ENCODE results near the gene NBL1.

NBL1 gene

DNA sequence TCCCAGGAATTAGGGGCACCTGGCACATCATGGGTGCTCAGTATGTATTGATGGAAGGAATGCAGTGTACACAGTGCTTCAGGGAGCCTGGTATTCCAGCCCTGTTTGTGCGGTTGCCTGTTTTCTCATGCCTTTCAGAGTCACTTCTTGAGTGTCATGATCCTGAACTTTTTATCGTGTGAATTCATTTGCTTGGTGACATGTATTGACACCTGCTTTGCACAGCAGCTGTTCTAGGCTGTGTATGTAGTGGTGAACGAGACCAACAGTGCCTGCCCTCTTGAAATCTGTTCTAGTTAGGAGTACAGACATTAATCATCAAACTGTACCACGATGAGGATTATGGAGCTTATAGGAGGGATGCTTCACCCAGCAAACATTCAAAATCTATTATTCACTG is 26.7 kb downstream of the NBL1 start:
- DNase-seq (ENCODE audit: low spot score), result no peak

- no peak for DNase-seq (ENCODE audit: low spot score)
Observed at GRCh38 chr1:19672237-19672636, 28.1 kb downstream of the NBL1 start.

- no peak for DNase-seq (ENCODE audit: low spot score)
Observed at GRCh38 chr1:19675797-19676196, 31.7 kb downstream of the NBL1 start.

GRCh38 chr1:19676438-19676922 is 32.4 kb downstream of the NBL1 start:
- peak; percentile 82 for DNase-seq (ENCODE audit: low spot score)

GRCh38 chr1:19678493-19678892 is 34.4 kb downstream of the NBL1 start:
- DNase-seq (ENCODE audit: low spot score), result no peak

DNA sequence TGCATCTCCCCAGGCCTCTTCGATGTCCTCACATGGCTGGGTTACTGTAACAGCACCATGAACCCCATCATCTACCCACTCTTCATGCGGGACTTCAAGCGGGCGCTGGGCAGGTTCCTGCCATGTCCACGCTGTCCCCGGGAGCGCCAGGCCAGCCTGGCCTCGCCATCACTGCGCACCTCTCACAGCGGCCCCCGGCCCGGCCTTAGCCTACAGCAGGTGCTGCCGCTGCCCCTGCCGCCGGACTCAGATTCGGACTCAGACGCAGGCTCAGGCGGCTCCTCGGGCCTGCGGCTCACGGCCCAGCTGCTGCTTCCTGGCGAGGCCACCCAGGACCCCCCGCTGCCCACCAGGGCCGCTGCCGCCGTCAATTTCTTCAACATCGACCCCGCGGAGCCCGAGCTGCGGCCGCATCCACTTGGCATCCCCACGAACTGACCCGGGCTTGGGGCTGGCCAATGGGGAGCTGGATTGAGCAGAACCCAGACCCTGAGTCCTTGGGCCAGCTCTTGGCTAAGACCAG is 34.9 kb downstream of the NBL1 start:
- no peak for DNase-seq (ENCODE audit: low spot score)

- no peak for DNase-seq (ENCODE audit: low spot score)
Observed at GRCh38 chr1:19679691-19680090, 35.6 kb downstream of the NBL1 start.

DNA sequence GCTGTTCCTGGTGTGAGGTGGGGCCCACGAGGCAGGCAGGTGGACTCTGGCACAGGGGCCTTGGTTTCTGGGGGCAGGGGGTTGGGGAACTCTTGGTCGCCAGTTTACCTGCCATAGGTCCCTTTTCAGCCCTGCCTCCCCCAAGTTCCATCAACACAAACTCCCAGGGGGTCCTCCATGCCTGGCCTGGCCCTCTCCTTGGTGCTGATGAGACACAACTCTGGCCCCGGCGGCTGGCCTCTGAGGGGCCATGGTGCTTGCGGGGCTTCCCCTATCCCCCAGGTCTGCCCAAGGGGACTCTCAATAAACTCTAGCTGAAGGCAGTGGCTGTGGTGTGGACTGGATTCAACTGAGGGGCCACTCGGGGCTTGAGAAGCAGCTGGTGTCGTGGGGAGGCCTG is 36.5 kb downstream of the NBL1 start:
- DNase-seq (ENCODE audit: low spot score), result no peak

DNA sequence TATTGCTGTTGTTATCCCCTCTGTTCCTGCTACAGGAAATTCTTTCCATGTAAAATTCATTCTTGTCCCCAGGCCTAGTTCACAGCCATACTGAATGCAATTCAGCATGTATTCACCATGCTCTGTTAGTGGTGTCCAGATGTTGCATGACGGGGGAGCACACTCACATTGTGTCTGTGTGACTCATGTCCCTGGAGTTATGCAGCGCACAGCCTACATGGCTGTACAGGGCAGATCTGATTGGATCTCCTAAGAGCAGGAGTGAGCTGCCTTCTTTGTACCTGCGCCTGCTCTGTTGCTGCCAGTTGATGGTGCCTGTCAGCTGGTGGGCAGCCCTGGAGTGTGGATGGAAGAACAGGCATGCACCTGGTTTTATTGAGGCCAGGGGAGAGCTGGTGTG is 38.1 kb downstream of the NBL1 start:
- no peak for DNase-seq (ENCODE audit: low spot score)

- no peak for DNase-seq (ENCODE audit: low spot score)
Observed at GRCh38 chr1:19682901-19683300, 38.8 kb downstream of the NBL1 start.

DNA sequence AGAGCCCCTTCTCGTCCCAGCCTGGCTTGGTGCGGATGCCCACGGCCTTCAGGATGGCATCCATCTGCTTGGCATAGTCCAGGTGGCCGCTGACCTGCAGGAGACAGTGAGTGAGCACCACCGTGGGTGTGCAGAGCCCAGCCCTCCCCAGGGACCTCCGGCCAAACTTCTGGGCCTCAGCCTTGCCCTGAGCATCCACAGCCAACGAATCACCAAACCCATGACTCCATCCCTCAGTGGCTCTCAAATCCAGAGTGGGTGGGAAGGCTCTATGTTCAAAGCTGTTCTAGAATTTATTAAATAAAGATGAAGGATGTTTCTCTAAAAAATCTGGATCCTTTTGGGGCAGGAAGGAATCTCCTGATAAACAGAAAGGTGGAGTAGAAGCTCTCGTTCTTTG is 39.2 kb downstream of the NBL1 start:
- DNase-seq (ENCODE audit: low spot score), result no peak

GRCh38 chr1:19684677-19685076 is 40.6 kb downstream of the NBL1 start:
- no peak for DNase-seq (ENCODE audit: low spot score)

DNA sequence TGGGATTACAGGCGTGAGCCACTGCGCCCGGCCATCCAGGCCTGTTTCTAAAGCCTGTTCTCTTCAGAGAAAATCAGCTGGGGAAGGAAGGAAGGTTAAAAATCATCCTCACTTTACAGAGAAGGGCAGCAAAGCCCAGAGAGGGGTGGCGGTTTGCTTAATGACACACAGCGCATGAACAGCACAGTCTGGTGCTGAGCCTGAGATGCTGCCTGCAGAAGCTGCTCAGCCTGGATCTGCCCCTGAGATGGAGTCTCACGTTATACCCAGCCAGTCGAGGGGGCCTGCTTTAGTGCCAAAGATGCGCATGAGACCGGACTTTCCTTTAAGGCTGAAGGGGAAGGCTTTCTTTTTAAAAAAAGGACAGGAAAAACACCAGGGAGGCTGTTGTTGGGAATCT is 41.9 kb downstream of the NBL1 start:
- no peak for DNase-seq (ENCODE audit: low spot score)

DNA sequence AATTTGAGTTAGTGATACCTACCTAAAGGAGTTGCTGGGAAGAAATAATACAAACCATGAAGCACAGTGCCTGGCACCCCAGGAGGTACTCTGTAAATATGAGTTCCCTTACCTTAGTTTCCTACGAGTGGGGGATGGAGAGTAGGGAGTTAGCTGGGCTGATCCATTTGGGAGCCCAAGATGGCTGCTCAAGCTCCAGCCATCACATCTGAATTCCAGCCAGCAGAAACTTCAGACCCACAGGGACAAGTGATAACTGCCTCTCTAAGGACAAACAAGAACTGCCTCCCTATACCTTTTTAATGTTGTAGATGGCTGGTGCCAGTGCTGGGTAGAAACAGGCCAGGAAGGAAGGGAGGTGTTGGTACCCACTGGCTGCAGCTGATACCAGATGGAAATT is 43.3 kb downstream of the NBL1 start:
- DNase-seq (ENCODE audit: low spot score), result no peak

DNA sequence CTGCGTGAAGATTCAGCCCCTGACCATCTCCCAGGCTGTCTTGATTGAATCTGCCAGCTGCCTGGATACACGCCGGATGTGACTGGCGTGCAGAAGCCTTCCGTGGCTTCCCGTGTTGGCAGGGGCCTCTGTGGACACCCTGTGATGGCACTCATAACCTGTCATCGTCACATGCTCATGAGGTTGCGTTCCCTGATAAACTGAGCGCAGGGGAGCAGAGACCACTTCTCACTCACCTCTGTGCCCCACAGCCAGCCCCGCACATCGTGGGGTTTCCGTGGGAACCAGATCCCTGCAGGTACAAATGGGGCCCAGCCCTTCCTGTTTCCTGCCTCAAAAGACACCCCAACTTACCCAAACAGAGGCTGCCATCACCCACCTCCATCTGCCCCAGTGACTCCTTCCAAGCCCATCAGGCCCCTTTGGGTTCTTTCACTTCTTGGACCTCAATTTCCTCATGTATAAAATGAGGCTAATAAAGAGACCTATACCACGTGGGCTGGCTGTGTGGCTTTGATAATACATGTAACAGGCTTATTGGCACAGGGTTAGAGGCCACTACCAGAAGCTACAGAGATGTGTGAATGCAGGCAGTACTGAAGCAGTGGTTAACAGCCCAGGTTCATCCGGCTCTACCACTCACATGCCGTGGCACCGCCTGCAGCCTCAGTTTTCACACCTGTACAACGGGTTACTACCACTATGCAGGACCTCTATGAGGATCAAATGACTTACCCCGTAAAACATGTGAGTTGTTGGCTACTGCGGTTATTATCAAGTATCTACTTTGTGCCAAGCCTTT is 44.1 kb downstream of the NBL1 start:
- no peak for DNase-seq (ENCODE audit: low spot score)

DNA sequence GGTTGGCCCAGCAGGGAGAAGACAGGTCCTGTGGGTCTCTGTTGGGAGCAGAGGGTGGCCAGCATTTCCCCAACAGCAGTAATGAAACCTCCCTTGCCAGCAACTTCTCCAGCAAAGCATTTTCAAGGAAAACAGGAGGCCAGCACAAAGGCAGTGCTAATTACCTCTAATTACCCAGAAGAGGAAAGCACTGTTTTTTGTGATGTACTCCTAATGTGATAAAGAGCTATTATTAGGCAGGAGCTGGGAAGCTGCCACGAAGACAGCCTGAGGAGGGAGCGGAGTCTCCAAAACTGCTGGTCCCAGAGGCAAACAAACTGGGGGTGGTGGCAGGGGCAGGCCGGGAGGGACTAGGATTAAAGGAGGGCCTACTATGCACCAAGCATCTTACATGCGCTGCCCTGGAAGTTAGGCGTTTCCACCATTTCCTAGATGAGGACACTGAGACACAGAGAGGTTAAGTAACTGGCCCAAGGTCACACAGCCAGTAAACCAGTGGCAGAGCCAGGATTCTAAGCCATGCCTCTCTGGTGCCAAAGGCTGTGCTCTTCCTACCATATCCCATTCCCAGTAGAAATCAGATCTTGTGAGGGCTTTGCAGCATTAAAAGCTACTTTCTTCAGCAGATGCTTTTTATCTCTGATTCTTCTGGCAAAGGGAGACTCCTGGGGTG is 45.1 kb downstream of the NBL1 start:
- DNase-seq (ENCODE audit: low spot score), result no peak

GRCh38 chr1:19689856-19690255 is 45.7 kb downstream of the NBL1 start:
- DNase-seq (ENCODE audit: low spot score), result no peak

GRCh38 chr1:19690342-19690741 is 46.2 kb downstream of the NBL1 start:
- DNase-seq (ENCODE audit: low spot score), result no peak

- DNase-seq (ENCODE audit: low spot score), result no peak
Observed at GRCh38 chr1:19694298-19694697, 50.2 kb downstream of the NBL1 start.

DNA sequence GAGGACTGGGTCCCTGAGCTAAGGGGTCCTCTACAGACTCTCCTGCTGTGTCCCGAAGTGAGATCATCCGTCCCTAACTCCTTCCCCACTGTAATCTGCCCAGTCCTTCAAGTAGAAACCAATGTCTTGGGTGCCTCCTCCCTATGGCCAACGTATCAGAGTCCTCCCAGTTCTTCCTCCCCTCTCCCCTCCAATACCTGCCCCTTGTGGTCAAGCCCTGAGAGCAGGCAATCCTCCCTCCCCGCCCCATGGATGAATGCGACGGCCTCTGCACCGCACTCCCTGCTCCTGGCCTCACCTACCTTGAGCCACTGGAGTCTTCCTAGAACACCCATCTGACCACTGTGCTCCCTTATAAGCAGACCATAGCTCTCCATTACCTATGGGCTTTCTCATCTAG is 51.7 kb downstream of the NBL1 start:
- no peak for DNase-seq (ENCODE audit: low spot score)

- no peak for DNase-seq (ENCODE audit: low spot score)
Observed at GRCh38 chr1:19696820-19697219, 52.7 kb downstream of the NBL1 start.

- DNase-seq (ENCODE audit: low spot score), result no peak
Observed at GRCh38 chr1:19698181-19698580, 54.1 kb downstream of the NBL1 start.

DNA sequence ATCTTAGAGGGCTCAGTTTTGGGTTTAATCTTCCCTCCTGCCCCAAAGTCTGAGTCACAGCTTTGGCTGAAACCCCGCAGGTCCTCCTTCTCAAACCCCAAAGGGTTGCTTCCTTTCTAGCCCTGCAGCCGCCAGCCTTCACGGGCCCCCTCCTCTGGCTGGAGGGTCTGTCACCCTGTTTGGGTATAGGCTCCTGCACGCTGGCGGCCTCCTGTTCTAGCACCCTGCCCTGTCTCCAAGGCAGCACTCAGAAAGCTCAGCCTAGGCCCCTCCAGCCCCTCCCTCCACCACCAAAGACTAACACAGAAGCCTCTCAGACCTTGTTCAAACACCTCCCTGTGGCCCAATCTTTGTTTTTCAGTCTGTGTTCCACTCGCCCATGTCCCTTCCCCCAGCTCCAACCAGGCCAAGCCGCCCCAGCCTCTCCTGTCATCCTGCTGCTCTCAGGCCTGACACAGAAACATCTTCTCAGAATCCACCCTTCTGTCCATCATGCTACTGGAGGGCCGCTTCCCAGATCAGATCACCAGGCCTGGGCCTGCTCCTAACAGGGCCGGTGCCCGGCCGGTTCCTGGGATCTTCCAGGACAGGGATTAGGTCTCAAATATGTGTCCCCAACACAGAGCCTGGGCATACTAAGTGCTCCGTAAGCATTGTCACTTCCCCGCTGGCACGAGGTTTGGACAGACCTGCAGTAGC is 56.1 kb downstream of the NBL1 start:
- no peak for DNase-seq (ENCODE audit: low spot score)

Measured in ecto neural progenitor cell (in vitro differentiated cells).